ENCODE results near the gene GOLGA5. TPM values are rescaled to one million over a fixed set of nuclear protein-coding genes. Genes with fewer than 3 reads are reported as not detected.

Gene GOLGA5
- total and polyA plus RNA-seq, 2 donors (not counting 3 experiments of a cell fraction or from before 2014, with no cell fraction given), result 16.3 to 28.9 TPM

GRCh38 chr14:92841930-92842329, 47.8 kb downstream of the GOLGA5 start:
- FAIRE-seq (no peak), DNase-seq (ENCODE audit: low read depth, low spot score) (no peak)
- no peak overlapping the region for H3K9ac ChIP-seq (replicated peaks; ENCODE audit: extremely low read depth, insufficient read depth, low read length)
- CTCF ChIA-PET, result no interaction called here
- no peaks in the 10 kb centered on the region for H3K9me1 ChIP-seq (replicated peaks; ENCODE audit: control insufficient read depth, extremely low read depth, insufficient read depth, low read length)
- H3K4me2 ChIP-seq (ENCODE audit: insufficient read depth, low read length), result no peak overlapping the region
- no peak overlapping the region for H2AFZ ChIP-seq (ENCODE audit: low read depth, low read length)
- no TSS peak for BruUV-seq (replicated peaks)
- H3K4me1 ChIP-seq (ENCODE audit: control insufficient read depth, extremely low read depth, insufficient read depth, low read length), result peaks cover 5% of the 10 kb centered on the region
- intact Hi-C loops (cut with micrococcal nuclease), result no loop called here
- TF ChIP-seq FOS (IDR thresholded peaks at IDR 0.05; ENCODE audit: borderline replicate concordance, insufficient read depth, low read length) (no peak), CTCF (IDR thresholded peaks at IDR 0.05; ENCODE audit: extremely low read depth in 1 of 2, insufficient read depth in 1 of 2, low read depth in 1 of 2, low read length in 2 of 2) (no peak), POLR2A (IDR thresholded peaks at IDR 0.05; ENCODE audit: low read depth, low read length) (no peak), EZH2 (IDR thresholded peaks at IDR 0.05; ENCODE audit: borderline replicate concordance, low read depth, low read length, severe bottlenecking) (no peak), MYC (IDR thresholded peaks at IDR 0.05; ENCODE audit: low read depth, low read length) (no peak), GATA2 (IDR thresholded peaks at IDR 0.05; ENCODE audit: insufficient read depth, insufficient read length, low read depth, low read length) (no peak), MAX (IDR thresholded peaks at IDR 0.05; ENCODE audit: insufficient read depth, insufficient read length) (no peak), POLR2AphosphoS5 (IDR thresholded peaks at IDR 0.05; ENCODE audit: insufficient read depth, low read depth, low read length) (no peak), JUN (IDR thresholded peaks at IDR 0.05; ENCODE audit: borderline replicate concordance, insufficient read depth, insufficient read length, low read depth) (no peak)
- no peak overlapping the region for H3K4me3 ChIP-seq (replicated peaks in 1 of 3; ENCODE audit: insufficient read depth in 1 of 3, low read depth in 1 of 3, low read length in 3 of 3)
- POLR2A ChIA-PET, result no interaction called here
- H3K27ac ChIP-seq (ENCODE audit: insufficient read depth, low read depth, low read length), result no peak overlapping the region
- H3K9me3 ChIP-seq (replicated peaks; ENCODE audit: control insufficient read depth, insufficient read depth, low read length), result no peaks in the 10 kb centered on the region
- peaks cover 4 to 8% of the 10 kb centered on the region in 2 experiments for H3K36me3 ChIP-seq (ENCODE audit: control insufficient read depth in 2 of 2, extremely low read depth in 1 of 2, insufficient read depth in 2 of 2, low read length in 2 of 2)
- H3K27me3 ChIP-seq (ENCODE audit: control insufficient read depth in 2 of 2, insufficient read depth in 2 of 2, low read length in 2 of 2), result no peaks in the 10 kb centered on the region
- dilution Hi-C loops (cut with MboI; ENCODE audit: extremely low pct_ligation_motif_present, low sequenced_read_pairs), result no loop called here
- H3K79me2 ChIP-seq (ENCODE audit: control insufficient read depth, insufficient read depth, low read length), result no peaks in the 10 kb centered on the region
- H4K20me1 ChIP-seq (replicated peaks; ENCODE audit: control insufficient read depth, extremely low read depth, insufficient read depth, low read length), result no peaks in the 10 kb centered on the region

All from endothelial cell of umbilical vein (primary cell).